SK-N-MC (cell line): ENCODE data around the gene TTC19.

Source experiments
- EZH2 ChIP-seq: fragments of 200-600 bp; sonication (generic); IDR thresholded peaks from one replicate; pipeline ENCODE4 v1.6.1; 2017; ENCODE audit warnings: antibody characterized with exemption
- FOXP2 ChIP-seq: optimal IDR thresholded peaks from 2 replicates; pipeline ENCODE3; 2011; ENCODE audit warnings: mild to moderate bottlenecking, moderate library complexity; ENCODE audit not compliant: insufficient read depth; ENCODE audit errors: extremely low read length, control extremely low read depth
- POLR2AphosphoS5 ChIP-seq: IDR thresholded peaks from 2 replicates; pipeline ENCODE4 v1.6.1; 2012; ENCODE audit warnings: mild to moderate bottlenecking, low read depth, low read length, borderline replicate concordance

DNA sequence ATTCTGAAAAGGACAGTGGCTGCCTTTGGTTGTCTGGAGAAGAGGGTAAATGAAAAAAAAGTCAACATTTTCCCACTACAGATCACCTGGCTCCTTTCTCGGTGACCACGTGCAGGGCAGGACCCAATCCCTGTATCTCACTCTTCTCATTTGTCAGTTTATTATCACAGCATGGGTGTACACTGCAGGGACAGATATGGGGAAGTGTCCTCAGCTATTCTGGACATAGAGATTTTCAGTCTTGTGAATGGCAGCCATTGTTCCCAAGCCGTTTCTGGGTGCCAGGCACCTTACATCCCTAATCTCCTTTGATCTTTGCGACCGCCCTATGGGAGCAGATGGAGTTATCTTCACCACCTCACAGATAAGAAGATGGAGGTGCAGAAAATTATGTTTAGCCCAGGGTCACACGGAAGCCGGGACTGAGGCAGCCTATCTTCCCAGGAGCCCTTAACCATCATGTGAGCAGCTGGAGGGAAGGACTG lies 47.5 kb upstream of the TTC19 start:
- TF ChIP-seq EZH2, result no peak
- no peak for TF ChIP-seq POLR2AphosphoS5
- TF ChIP-seq FOXP2, result no peak
